Hepatocyte (in vitro differentiated cells): ENCODE results near the gene JADE1. TPM values are rescaled to one million over a fixed set of nuclear protein-coding genes. Genes with fewer than 3 reads are reported as not detected.

Experiments
- DNase-seq: peaks from one replicate; pipeline ENCODE4 v3.0.0-alpha.2; 2016; ENCODE audit warnings: low spot score
- H2AFZ ChIP-seq: fragments of 200-600 bp; sonication (generic); 2 replicates; pipeline ENCODE4 v1.6.0; 2016; ENCODE audit warnings: antibody characterized with exemption, mild to moderate bottlenecking
- H3K27ac ChIP-seq: fragments of 200-600 bp; sonication (generic); 2 replicates; pipeline ENCODE4 v1.5.1; 2016; ENCODE audit warnings: mild to moderate bottlenecking
- H3K27me3 ChIP-seq: fragments of 200-600 bp; sonication (generic); 2 replicates; pipeline ENCODE4 v1.6.1; 2016
- H3K36me3 ChIP-seq: fragments of 200-600 bp; sonication (generic); replicated peaks from 2 replicates; pipeline ENCODE4 v1.5.1; 2016; ENCODE audit warnings: low read depth; ENCODE audit not compliant: insufficient read depth
- H3K4me1 ChIP-seq: fragments of 200-600 bp; sonication (generic); 2 replicates; pipeline ENCODE4 v1.5.1; 2016; ENCODE audit warnings: mild to moderate bottlenecking, moderate library complexity; ENCODE audit not compliant: insufficient read depth
- H3K4me2 ChIP-seq: fragments of 200-600 bp; sonication (generic); 2 replicates; pipeline ENCODE4 v1.6.0; 2016
- H3K4me3 ChIP-seq: fragments of 200-600 bp; sonication (generic); 2 replicates; pipeline ENCODE4 v1.5.1; 2016; ENCODE audit warnings: mild to moderate bottlenecking
- H3K79me2 ChIP-seq: fragments of 200-600 bp; sonication (generic); 2 replicates; pipeline ENCODE4 v1.6.0; 2017; ENCODE audit warnings: mild to moderate bottlenecking
- H3K9me2 ChIP-seq: fragments of 200-600 bp; sonication (generic); replicated peaks from 2 replicates; pipeline ENCODE4 v1.6.0; 2017; ENCODE audit warnings: mild to moderate bottlenecking; ENCODE audit not compliant: insufficient read depth
- H3K9me3 ChIP-seq: fragments of 200-600 bp; sonication (generic); 2 replicates; pipeline ENCODE4 v1.5.1; 2016; ENCODE audit warnings: low read depth, mild to moderate bottlenecking
- H4K20me1 ChIP-seq: fragments of 200-600 bp; sonication (generic); 2 replicates; pipeline ENCODE4 v1.6.0; 2016; ENCODE audit warnings: mild to moderate bottlenecking; ENCODE audit not compliant: insufficient read depth, poor library complexity, severe bottlenecking
- EZH2 ChIP-seq: fragments of 200-600 bp; sonication (generic); IDR thresholded peaks from 2 replicates; pipeline ENCODE4 v1.6.1; 2016; ENCODE audit warnings: antibody characterized with exemption, mild to moderate bottlenecking, borderline replicate concordance
- EZH2phosphoT487 ChIP-seq: fragments of 200-600 bp; sonication (generic); IDR thresholded peaks from one replicate; pipeline ENCODE4 v1.6.1; 2018; ENCODE audit warnings: antibody characterized with exemption, mild to moderate bottlenecking, low read depth, moderate library complexity; ENCODE audit not compliant: unreplicated experiment, severe bottlenecking
- WGBS: methylation state at CpG from one replicate; pipeline ENCODE4 v1.1.6; 2016; ENCODE audit warnings: low lambda C conversion rate; ENCODE audit errors: missing lambda C conversion rate; 5-methylcytosine and 5-hydroxymethylcytosine counted together
- polyA plus RNA-seq: library from polyadenylated mRNA; unstranded; fragments of >200 nt; fragmentation: Nextera tagmentation; extraction: Ambion mirVana; gene quantifications from 2 replicates; pipeline ENCODE4 v1.2.1, GENCODE V29; 2016
- total RNA-seq: library from RNA; depleted of rRNA; stranded (reverse); fragments of >200 nt; gene quantifications from 2 replicates; pipeline ENCODE4 v1.2.3, GENCODE V29; 2014
- TF ChIP-seq, protein P1 (sequence below): fragments of 200-600 bp; sonication (generic); IDR thresholded peaks from 2 replicates; pipeline ENCODE4 v1.5.1; 2016; ENCODE audit warnings: antibody characterized with exemption, mild to moderate bottlenecking; ENCODE audit not compliant: poor library complexity

JADE1 gene
- total and polyA plus RNA-seq, 2 experiments from 2014 or later: 21.0 to 27.7 TPM

DNA sequence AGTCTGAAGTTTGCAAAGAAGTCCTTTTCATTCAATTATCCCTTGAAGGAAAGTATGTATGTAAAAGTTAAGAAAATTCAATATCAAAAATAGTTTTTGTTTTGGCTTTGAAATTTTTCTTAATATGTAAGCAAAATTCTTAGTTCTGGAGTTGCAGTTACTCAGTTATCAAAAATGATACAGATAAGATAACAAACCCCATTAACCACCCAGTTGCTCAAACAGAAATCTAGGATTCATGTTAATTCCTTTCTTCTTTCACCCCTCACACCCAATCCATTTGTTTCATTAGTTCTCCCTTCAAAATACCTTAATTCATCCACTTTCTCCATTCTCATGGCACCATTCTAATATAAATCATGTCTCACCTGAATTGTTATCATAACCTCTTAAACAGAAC lies 40.5 kb upstream of the JADE1 start:
- Histone ChIP-seq H3K4me2 (peak overlapping the region; percentile 10), H3K4me3 (no peak overlapping the region)
- no peak for TF ChIP-seq EZH2
- TF ChIP-seq EZH2phosphoT487: no peak
- TF ChIP-seq, protein P1, sequence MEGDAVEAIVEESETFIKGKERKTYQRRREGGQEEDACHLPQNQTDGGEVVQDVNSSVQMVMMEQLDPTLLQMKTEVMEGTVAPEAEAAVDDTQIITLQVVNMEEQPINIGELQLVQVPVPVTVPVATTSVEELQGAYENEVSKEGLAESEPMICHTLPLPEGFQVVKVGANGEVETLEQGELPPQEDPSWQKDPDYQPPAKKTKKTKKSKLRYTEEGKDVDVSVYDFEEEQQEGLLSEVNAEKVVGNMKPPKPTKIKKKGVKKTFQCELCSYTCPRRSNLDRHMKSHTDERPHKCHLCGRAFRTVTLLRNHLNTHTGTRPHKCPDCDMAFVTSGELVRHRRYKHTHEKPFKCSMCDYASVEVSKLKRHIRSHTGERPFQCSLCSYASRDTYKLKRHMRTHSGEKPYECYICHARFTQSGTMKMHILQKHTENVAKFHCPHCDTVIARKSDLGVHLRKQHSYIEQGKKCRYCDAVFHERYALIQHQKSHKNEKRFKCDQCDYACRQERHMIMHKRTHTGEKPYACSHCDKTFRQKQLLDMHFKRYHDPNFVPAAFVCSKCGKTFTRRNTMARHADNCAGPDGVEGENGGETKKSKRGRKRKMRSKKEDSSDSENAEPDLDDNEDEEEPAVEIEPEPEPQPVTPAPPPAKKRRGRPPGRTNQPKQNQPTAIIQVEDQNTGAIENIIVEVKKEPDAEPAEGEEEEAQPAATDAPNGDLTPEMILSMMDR: no peak

DNA sequence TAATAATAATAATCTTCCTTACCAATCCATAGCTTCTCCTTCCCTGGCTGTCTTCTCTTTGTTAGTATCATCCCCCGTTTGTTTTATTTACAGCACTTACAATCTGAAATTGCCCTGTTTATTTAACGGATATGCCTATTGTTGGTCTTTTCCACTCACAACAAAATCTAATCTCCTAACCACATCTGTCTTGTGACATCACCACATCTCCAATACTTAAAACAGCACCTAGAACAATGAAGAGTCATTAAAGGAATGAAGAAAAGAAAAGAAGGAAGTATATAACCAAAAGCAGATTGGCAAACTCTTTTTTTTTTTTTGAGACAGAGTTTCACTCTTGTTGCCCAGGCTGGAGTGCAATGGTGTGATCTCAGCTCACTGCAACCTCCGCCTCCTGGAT lies 38.7 kb upstream of the JADE1 start:
- DNase-seq: no peak
- TF ChIP-seq EZH2phosphoT487: no peak
- TF ChIP-seq EZH2: no peak
- TF ChIP-seq, protein P1: no peak
- 74% methylated on average over 3 of the region's 3 CpGs for WGBS
- no peaks in the 10 kb centered on the region for H3K36me3 ChIP-seq
- H3K27me3 ChIP-seq: no peaks in the 10 kb centered on the region
- H3K4me3 ChIP-seq: no peak overlapping the region
- H3K79me2 ChIP-seq: no peaks in the 10 kb centered on the region
- H4K20me1 ChIP-seq: no peaks in the 10 kb centered on the region
- H3K4me1 ChIP-seq: peaks cover 4% of the 10 kb centered on the region
- no peaks in the 10 kb centered on the region for H3K9me3 ChIP-seq
- H3K4me2 ChIP-seq: no peak overlapping the region
- no peak overlapping the region for H3K27ac ChIP-seq
- H3K9me2 ChIP-seq: no peaks in the 10 kb centered on the region
- no peak overlapping the region for H2AFZ ChIP-seq

More for the DNA sequence above, 40.5 kb upstream of the JADE1 start:
- Histone ChIP-seq H3K36me3 (no peaks in the 10 kb centered on the region), H3K9me2 (no peaks in the 10 kb centered on the region), H3K27me3 (no peaks in the 10 kb centered on the region), H4K20me1 (no peaks in the 10 kb centered on the region), H3K4me1 (peaks cover 4% of the 10 kb centered on the region), H3K27ac (peak overlapping the region; percentile 55), H3K9me3 (no peaks in the 10 kb centered on the region), H3K79me2 (no peaks in the 10 kb centered on the region), H2AFZ (no peak overlapping the region)
- DNase-seq: no peak

DNA sequence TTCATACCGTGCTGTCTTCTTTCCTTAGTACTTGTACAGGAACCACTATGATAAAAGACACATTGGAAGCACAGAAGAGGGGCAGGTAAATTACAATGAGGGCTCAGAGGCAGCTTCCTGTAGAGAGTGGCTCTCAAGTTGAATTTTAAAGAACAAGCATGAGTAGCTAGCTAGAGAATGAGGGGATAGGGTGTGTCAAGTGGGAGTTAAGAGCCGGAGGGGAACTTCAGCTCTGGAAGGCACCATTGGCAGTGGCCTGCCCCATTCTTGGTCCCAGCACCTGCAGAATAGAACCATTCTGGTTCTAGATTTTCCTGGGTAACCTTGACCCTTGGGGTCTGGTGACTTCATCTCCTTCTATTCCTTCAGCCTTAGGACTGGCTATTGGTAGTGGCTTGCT lies 34.0 kb upstream of the JADE1 start:
- H3K4me1 ChIP-seq: no peaks in the 10 kb centered on the region
- H3K9me3 ChIP-seq: no peaks in the 10 kb centered on the region
- TF ChIP-seq, protein P1: no peak
- no peak for TF ChIP-seq EZH2
- no peak for TF ChIP-seq EZH2phosphoT487
- no peaks in the 10 kb centered on the region for H3K9me2 ChIP-seq
- H3K4me3 ChIP-seq: no peak overlapping the region
- no peak overlapping the region for H2AFZ ChIP-seq
- no peak overlapping the region for H3K4me2 ChIP-seq
- H3K36me3 ChIP-seq: no peaks in the 10 kb centered on the region
- DNase-seq: no peak
- no peaks in the 10 kb centered on the region for H3K79me2 ChIP-seq
- H4K20me1 ChIP-seq: no peaks in the 10 kb centered on the region
- H3K27me3 ChIP-seq: no peaks in the 10 kb centered on the region
- 86% methylated on average over 2 of the region's 2 CpGs for WGBS
- no peak overlapping the region for H3K27ac ChIP-seq

DNA sequence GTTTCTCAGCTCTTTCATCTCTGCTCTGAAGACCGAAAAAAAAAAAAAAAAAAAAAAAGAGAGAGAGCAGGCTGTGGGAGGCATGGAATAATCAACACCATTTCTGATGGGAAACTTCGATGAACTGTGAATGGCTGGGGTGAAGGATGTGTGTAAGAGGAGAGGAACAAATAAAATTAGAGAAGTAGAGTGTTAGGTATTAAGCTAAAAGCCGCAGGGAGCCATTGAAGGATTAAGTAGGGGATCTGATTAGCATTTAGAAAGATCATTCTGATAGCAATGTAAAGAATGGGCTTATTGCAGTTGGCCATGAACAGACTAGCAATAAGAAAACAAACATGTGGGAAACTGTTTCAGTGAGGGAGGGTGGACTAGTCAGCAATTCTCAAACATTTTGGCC lies 33.6 kb upstream of the JADE1 start:
- Histone ChIP-seq H4K20me1 (no peaks in the 10 kb centered on the region), H3K9me2 (no peaks in the 10 kb centered on the region), H3K4me1 (no peaks in the 10 kb centered on the region), H3K79me2 (no peaks in the 10 kb centered on the region), H3K27me3 (no peaks in the 10 kb centered on the region), H3K4me2 (no peak overlapping the region), H3K9me3 (no peaks in the 10 kb centered on the region), H3K36me3 (no peaks in the 10 kb centered on the region), H2AFZ (no peak overlapping the region), H3K4me3 (no peak overlapping the region), H3K27ac (no peak overlapping the region)
- WGBS: 27% methylated on average over 2 of the region's 3 CpGs
- no peak for TF ChIP-seq EZH2phosphoT487
- no peak for TF ChIP-seq EZH2
- TF ChIP-seq, protein P1: no peak
- DNase-seq: no peak
